Hepatocyte (in vitro differentiated cells): ENCODE data around the gene SEC14L6.

Experiments
- EZH2 ChIP-seq: fragments of 200-600 bp; sonication (generic); IDR thresholded peaks from 2 replicates; pipeline ENCODE4 v1.6.1; 2016; ENCODE audit warnings: antibody characterized with exemption, mild to moderate bottlenecking, borderline replicate concordance
- EZH2phosphoT487 ChIP-seq: fragments of 200-600 bp; sonication (generic); IDR thresholded peaks from one replicate; pipeline ENCODE4 v1.6.1; 2018; ENCODE audit warnings: antibody characterized with exemption, mild to moderate bottlenecking, low read depth, moderate library complexity; ENCODE audit not compliant: unreplicated experiment, severe bottlenecking
- TF ChIP-seq, protein P1 (sequence below): fragments of 200-600 bp; sonication (generic); IDR thresholded peaks from 2 replicates; pipeline ENCODE4 v1.5.1; 2016; ENCODE audit warnings: antibody characterized with exemption, mild to moderate bottlenecking; ENCODE audit not compliant: poor library complexity

DNA sequence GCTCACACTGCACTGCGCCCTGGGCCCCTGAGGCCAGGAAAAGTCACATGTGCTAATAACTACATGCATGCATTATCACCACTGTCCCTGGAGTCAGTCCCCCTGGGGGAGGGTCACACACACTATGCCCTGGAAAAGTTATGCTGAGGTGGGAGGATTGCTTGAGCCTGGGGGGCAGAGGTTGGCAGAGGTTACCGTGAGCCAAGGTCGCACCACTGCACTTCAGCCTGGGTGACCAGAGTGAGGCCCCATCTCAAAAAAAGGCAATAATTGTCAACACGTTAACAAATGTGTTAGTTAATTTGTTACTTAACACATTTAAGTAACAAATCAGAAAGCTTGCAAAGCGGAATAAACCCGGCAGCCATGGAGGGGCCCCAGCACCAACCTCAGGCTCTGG, 13.3 kb upstream of the SEC14L6 start:
- TF ChIP-seq, protein P1, sequence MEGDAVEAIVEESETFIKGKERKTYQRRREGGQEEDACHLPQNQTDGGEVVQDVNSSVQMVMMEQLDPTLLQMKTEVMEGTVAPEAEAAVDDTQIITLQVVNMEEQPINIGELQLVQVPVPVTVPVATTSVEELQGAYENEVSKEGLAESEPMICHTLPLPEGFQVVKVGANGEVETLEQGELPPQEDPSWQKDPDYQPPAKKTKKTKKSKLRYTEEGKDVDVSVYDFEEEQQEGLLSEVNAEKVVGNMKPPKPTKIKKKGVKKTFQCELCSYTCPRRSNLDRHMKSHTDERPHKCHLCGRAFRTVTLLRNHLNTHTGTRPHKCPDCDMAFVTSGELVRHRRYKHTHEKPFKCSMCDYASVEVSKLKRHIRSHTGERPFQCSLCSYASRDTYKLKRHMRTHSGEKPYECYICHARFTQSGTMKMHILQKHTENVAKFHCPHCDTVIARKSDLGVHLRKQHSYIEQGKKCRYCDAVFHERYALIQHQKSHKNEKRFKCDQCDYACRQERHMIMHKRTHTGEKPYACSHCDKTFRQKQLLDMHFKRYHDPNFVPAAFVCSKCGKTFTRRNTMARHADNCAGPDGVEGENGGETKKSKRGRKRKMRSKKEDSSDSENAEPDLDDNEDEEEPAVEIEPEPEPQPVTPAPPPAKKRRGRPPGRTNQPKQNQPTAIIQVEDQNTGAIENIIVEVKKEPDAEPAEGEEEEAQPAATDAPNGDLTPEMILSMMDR, result no peak
- TF ChIP-seq EZH2, result no peak
- TF ChIP-seq EZH2phosphoT487, result no peak
